GM10248 (cell line): ENCODE measurements around the gene MLC1.

Source experiments
- CTCF ChIA-PET: fragments of 300-600 bp; sonication (Branson Sonifier 250); formaldehyde crosslinking; extraction: SDS; loops from one replicate; lab custom pipeline; 2021; ENCODE audit warnings: antibody characterized with exemption; lab: Yijun Ruan, JAX
- POLR2A ChIA-PET: fragments of 350-650 bp; sonication (Branson Sonifier 250); formaldehyde crosslinking; extraction: SDS; loops from one replicate; lab custom pipeline; 2020; ENCODE audit warnings: antibody characterized with exemption; lab: Yijun Ruan, JAX
- DNase-seq: peaks from one replicate; pipeline ENCODE4 v3.0.0; 2012; ENCODE audit errors: extremely low spot score
- TF ChIP-seq, protein P1 (sequence below): IDR thresholded peaks from 2 replicates; pipeline ENCODE4 v1.5.1; 2012; ENCODE audit warnings: mild to moderate bottlenecking, low read depth; ENCODE audit errors: extremely low read depth, missing control alignments, control extremely low read depth

The MLC1 gene

GRCh38 chr22:50016308-50016987 is 68.8 kb downstream of the MLC1 start:
- no peak for DNase-seq
- CTCF ChIA-PET = interaction anchor here (1.1 to 3.6 kb wide), 3 partner anchors 9 to 86 kb away, joined by 3 to 26 read pairs (median 12); no protein-coding TSS in a partner anchor
- POLR2A ChIA-PET = no interaction called here
- TF ChIP-seq, protein P1, sequence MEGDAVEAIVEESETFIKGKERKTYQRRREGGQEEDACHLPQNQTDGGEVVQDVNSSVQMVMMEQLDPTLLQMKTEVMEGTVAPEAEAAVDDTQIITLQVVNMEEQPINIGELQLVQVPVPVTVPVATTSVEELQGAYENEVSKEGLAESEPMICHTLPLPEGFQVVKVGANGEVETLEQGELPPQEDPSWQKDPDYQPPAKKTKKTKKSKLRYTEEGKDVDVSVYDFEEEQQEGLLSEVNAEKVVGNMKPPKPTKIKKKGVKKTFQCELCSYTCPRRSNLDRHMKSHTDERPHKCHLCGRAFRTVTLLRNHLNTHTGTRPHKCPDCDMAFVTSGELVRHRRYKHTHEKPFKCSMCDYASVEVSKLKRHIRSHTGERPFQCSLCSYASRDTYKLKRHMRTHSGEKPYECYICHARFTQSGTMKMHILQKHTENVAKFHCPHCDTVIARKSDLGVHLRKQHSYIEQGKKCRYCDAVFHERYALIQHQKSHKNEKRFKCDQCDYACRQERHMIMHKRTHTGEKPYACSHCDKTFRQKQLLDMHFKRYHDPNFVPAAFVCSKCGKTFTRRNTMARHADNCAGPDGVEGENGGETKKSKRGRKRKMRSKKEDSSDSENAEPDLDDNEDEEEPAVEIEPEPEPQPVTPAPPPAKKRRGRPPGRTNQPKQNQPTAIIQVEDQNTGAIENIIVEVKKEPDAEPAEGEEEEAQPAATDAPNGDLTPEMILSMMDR = no peak

GRCh38 chr22:50015451-50016307 is 69.5 kb downstream of the MLC1 start:
- ChIA-PET CTCF (interaction anchor here (1.1 to 3.6 kb wide), 2 partner anchors 9 to 15 kb away, joined by 3 to 26 read pairs; no protein-coding TSS in a partner anchor), POLR2A (no interaction called here)
- no peak for DNase-seq
- TF ChIP-seq, protein P1 = no peak

- CTCF ChIA-PET = interaction anchor here (1.4 kb wide), 1 partner anchor 16 kb away, joined by 4 read pairs; no protein-coding TSS in a partner anchor
- no peak for DNase-seq
- POLR2A ChIA-PET = no interaction called here
- TF ChIP-seq, protein P1 = no peak
Observed at GRCh38 chr22:50014655-50015401, 70.4 kb downstream of the MLC1 start.

DNA sequence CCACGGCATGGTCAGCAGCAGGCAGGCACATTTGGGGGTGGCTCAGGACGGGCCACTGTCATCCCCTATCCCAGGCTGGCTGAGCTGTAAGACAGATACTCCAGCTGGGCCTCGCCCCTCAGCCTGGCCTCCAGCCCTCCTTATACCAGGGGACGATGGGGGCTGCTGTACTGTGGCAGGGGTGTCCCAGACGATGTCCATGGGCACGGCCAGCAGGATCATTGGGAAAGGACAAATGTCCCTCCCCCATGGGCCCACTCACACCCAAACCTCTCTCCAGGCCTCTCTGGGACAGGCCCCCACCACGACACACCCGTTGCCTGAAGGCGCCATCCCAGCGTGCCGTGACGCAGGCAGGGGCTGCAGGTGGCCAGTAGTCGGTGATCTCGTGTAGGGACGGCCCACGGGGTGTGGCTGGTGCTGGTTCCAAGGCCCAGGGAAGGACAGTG is 71.1 kb downstream of the MLC1 start:
- ChIA-PET POLR2A (no interaction called here), CTCF (interaction anchor here (1.4 kb wide), 1 partner anchor 16 kb away, joined by 4 read pairs; no protein-coding TSS in a partner anchor)
- DNase-seq = no peak
- TF ChIP-seq, protein P1 = no peak

DNA sequence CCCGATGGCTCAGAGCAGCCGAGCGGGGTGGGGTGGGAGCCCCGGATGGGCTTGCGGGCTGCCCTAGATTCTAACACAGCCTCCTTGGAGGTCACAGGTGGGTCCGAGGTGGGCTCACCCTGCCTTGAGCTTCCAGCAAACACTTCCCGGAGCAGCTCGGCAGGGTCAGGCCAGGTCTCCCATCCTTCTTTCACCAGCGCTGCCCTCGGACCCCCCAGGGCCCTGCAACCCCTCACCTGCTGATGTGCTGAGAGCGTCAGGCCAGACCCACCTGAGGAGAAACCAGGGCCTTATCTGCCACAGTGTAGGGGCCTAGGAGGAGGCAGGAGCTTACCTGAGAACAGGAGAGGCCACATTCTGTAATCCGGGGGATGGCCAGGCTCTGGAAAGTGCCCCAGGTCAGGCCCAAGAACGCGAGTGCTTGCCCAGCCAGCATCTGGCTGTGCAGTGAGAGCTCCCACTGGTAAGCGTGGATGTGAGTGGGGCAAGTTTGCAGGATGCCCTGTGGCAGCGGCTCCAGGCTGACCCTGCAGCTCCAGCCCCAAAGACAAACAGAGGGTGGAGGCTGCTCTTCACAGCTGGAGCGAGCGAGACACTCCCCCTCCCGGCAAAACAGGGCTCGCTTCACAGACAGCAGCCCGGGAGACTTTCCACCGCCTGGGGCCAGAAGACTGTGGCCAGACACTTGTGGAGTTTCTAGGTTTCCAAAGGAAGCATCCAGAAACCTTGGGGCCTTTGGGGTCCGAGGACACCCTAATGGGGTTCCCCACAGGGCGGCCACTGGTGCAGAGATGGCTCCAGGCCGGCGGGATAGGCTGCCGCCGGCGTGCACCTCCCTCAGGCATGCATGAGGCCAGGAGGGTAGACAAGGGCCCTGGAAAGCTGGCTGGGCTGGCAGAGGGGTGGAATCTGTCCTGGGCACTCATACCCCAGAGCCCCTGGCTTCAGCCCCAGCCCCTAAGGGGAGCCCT is 72.7 kb downstream of the MLC1 start, which contains the start of gene IL17REL:
Gene IL17REL (minus strand): TSS at position 555 of the 971 bp plus-strand sequence. CDS start 119 bp downstream, at position 436.
- TF ChIP-seq, protein P1 = no peak
- ChIA-PET POLR2A (no interaction called here), CTCF (interaction anchor here (1.1 to 1.7 kb wide), 3 partner anchors 18 to 82 kb away, joined by 4 to 7 read pairs (median 6); no protein-coding TSS in a partner anchor)

More for the DNA sequence above, 72.7 kb downstream of the MLC1 start, which contains the start of gene IL17REL:
- no peak for DNase-seq
